Measurements from ENCODE around the gene CNTNAP4.

Gene CNTNAP4

DNA sequence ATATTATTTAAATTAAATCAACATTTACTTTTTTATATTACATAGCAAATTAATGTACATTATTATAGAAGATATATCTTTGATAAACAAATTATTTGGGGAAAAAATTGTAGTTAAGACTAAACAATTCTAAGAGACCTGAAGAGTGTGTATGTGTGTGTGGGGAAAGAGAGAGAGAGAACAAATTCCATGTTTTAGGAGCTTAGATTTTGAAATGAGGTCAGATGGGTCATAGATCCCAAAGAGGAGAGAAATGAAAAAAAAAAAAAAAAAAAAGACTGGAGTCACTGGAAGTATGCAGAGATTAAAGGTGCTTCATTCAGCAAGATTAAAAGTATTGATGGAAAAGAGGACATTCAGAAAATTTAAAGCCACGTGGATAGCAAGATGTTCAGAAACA, 206.8 kb downstream of the CNTNAP4 start:
- no peak for TF ChIP-seq CTCF (conservative IDR thresholded peaks at IDR 0.05; ENCODE audit: control insufficient read depth, insufficient read depth, low read depth, low read length)
- H3K4me3 ChIP-seq (ENCODE audit: control insufficient read depth, low read depth, low read length), result no peak overlapping the region
- DNase-seq (ENCODE audit: low read depth), result no peak

- no peak for TF ChIP-seq CTCF (conservative IDR thresholded peaks at IDR 0.05; ENCODE audit: control insufficient read depth, insufficient read depth, low read depth, low read length)
- DNase-seq (ENCODE audit: low read depth), result no peak
- H3K4me3 ChIP-seq (ENCODE audit: control insufficient read depth, low read depth, low read length), result no peak overlapping the region
Observed at GRCh38 chr16:76486740-76487139, 209.5 kb downstream of the CNTNAP4 start.

DNA sequence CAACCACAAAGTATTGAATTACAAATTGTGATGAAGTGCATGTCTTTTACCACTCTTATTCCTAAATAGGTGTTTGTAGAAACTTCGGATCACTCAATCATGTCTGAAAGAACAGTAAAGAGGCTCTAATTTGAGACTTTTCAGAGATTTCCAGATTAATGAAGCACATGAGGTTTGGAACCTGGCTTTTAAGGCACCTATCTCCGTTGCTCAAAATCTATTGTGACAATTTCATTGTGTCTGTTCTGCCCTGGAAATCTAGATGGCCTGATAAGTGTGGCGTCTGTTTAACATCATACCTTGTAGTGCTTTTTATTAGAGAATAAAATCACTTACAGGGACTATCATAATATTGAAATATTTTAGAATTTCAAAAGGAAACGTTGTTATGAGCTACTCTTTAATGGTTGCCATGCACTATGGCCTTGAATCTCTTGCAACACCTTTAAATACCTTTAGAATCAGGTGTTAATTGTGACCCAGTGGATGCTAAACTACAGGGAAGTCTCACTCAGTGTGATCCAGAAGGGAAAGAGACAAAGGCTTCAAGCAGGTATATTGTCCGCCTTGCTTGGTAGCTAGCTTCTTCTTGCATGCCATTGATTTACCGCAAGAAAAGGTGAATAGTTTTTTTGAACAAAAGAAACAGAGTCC, 210.3 kb downstream of the CNTNAP4 start:
- no peak for TF ChIP-seq CTCF (conservative IDR thresholded peaks at IDR 0.05; ENCODE audit: control insufficient read depth, insufficient read depth, low read depth, low read length)
- H3K4me3 ChIP-seq (ENCODE audit: control insufficient read depth, low read depth, low read length), result no peak overlapping the region
- DNase-seq (ENCODE audit: low read depth), result no peak

- no peak for TF ChIP-seq CTCF (conservative IDR thresholded peaks at IDR 0.05; ENCODE audit: control insufficient read depth, insufficient read depth, low read depth, low read length)
- H3K4me3 ChIP-seq (ENCODE audit: control insufficient read depth, low read depth, low read length), result no peak overlapping the region
- DNase-seq (ENCODE audit: low read depth), result no peak
Observed at GRCh38 chr16:76488065-76488417, 210.8 kb downstream of the CNTNAP4 start.

DNA sequence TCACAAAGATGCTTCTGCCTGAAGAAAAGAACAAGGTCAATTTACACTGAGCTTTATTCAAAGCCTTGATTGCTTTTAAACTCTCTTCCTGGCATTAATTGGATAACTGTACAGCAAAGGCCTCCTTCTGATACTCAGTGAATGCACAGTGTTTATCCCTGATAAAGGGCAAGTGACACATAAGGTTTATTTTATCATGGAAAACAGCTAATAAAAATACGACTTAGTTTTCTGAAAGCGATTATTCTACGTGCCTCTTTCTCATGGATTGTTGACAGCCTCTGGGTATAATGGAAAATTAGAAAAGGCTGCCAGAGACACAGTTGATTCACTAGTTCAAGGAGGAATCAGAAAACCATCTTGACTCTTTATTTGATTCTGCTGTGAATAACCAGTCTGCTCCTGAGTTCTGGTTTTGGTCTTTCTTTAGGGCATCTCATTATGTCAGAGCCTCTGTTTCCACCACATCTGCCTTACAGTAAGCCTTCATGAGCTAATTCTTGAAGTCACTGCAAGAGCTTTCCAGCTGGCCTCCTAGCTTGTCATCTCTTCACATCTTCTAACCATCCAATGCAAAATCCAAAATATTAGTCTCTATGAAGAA, 212.9 kb downstream of the CNTNAP4 start:
- H3K4me3 ChIP-seq (ENCODE audit: control insufficient read depth, low read depth, low read length), result no peak overlapping the region
- no peak for TF ChIP-seq CTCF (conservative IDR thresholded peaks at IDR 0.05; ENCODE audit: control insufficient read depth, insufficient read depth, low read depth, low read length)
- no peak for DNase-seq (ENCODE audit: low read depth)

DNA sequence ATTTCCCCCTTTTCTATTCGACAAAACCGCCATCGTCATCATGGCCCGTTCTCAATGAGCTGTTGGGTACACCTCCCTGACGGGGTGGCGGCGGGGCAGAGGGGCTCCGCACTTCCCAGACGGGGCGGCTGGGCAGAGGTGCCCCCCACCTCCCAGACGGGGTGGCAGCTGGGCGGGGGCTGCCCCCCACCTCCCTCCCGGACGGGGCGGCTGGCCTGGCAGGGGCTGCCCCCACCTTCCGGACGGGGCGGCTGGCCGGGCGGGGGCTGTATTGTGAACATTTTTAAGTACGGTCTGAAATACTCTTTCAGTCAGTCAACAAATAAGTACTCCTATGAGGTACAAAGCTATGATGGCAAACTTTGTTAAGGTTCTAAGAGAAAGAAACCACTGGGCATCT, 222.8 kb downstream of the CNTNAP4 start:
- no peak overlapping the region for H3K4me3 ChIP-seq (ENCODE audit: control insufficient read depth, low read depth, low read length)
- TF ChIP-seq CTCF (conservative IDR thresholded peaks at IDR 0.05; ENCODE audit: control insufficient read depth, insufficient read depth, low read depth, low read length), result no peak
- no peak for DNase-seq (ENCODE audit: low read depth)

All from fibroblast of mammary gland (primary cell).